GM20000 (cell line): ENCODE data around the gene OPRL1.

Source experiments
- DNase-seq: peaks from one replicate; pipeline ENCODE4 v3.0.0; 2012; ENCODE audit warnings: low spot score
- CTCF ChIP-seq: IDR thresholded peaks from 2 replicates; pipeline ENCODE4 v1.5.1; 2012; ENCODE audit warnings: mild to moderate bottlenecking, control low read depth; ENCODE audit errors: extremely low read depth, missing control alignments

OPRL1 gene

GRCh38 chr20:64050261-64051032 lies 29.4 kb upstream of the OPRL1 start:
- no peak for DNase-seq
- no peak for TF ChIP-seq CTCF

GRCh38 chr20:64051033-64051452 lies 28.8 kb upstream of the OPRL1 start:
- DNase-seq: no peak
- no peak for TF ChIP-seq CTCF

GRCh38 chr20:64051561-64052325 lies 28.1 kb upstream of the OPRL1 start:
- TF ChIP-seq CTCF: no peak

GRCh38 chr20:64052326-64052722 lies 27.6 kb upstream of the OPRL1 start:
- no peak for DNase-seq
- TF ChIP-seq CTCF: no peak

More at GRCh38 chr20:64051561-64052325, 28.1 kb upstream of the OPRL1 start:
- DNase-seq: no peak

GRCh38 chr20:64052987-64053840 lies 26.7 kb upstream of the OPRL1 start:
- TF ChIP-seq CTCF: no peak
- DNase-seq: no peak

- no peak for TF ChIP-seq CTCF
- DNase-seq: peak; percentile 70
These were observed 25.8 kb upstream of the OPRL1 start for GRCh38 chr20:64053841-64054661.
